Transverse colon (tissue), 4 donors: ENCODE data around the gene TADA2B.

ENCODE experiments used
- EP300 ChIP-seq: sonication (generic); formaldehyde crosslinking; IDR thresholded peaks from one replicate; pipeline ENCODE4 v1.6.1; 2017; ENCODE audit warnings: antibody characterized with exemption, low read depth
- POLR2A ChIP-seq: fragments of 450-650 bp; IDR thresholded peaks from one replicate; pipeline ENCODE4 v1.6.1; 2016; ENCODE audit warnings: antibody characterized with exemption, mild to moderate bottlenecking, moderate library complexity
- POLR2AphosphoS5 ChIP-seq, 3 donors: sonication (generic); formaldehyde crosslinking; IDR thresholded peaks; one replicate each; pipeline ENCODE4 v1.6.1; 2016; ENCODE audit warnings: antibody characterized with exemption in 3 of 3
- TF ChIP-seq, protein P1 (sequence below), 5 experiments: fragments of 200-600 bp in 3 of 5; fragments of 450-650 bp in 2 of 5; sonication (generic) in 3 of 5; IDR thresholded peaks; 1 replicate in 2 of 5; 2 replicates in 3 of 5; pipeline ENCODE4 v1.5.1; 2016 to 2017; ENCODE audit warnings: antibody characterized with exemption in 5 of 5, inconsistent platforms in 3 of 5, mild to moderate bottlenecking in 2 of 5, moderate library complexity in 1 of 5

GRCh38 chr4:7076696-7077082 lies 33.5 kb downstream of the TADA2B start:
- TF ChIP-seq, protein P1, sequence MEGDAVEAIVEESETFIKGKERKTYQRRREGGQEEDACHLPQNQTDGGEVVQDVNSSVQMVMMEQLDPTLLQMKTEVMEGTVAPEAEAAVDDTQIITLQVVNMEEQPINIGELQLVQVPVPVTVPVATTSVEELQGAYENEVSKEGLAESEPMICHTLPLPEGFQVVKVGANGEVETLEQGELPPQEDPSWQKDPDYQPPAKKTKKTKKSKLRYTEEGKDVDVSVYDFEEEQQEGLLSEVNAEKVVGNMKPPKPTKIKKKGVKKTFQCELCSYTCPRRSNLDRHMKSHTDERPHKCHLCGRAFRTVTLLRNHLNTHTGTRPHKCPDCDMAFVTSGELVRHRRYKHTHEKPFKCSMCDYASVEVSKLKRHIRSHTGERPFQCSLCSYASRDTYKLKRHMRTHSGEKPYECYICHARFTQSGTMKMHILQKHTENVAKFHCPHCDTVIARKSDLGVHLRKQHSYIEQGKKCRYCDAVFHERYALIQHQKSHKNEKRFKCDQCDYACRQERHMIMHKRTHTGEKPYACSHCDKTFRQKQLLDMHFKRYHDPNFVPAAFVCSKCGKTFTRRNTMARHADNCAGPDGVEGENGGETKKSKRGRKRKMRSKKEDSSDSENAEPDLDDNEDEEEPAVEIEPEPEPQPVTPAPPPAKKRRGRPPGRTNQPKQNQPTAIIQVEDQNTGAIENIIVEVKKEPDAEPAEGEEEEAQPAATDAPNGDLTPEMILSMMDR (IDR thresholded peaks at IDR 0.05), result no peak
- TF ChIP-seq EP300, result no peak
- no peak for TF ChIP-seq POLR2AphosphoS5 (IDR thresholded peaks at IDR 0.05)
- no peak for TF ChIP-seq POLR2A
